ENCODE results near the gene CSNK1G1. TPM values are rescaled to one million over a fixed set of nuclear protein-coding genes. Genes with fewer than 3 reads are reported as not detected.

CSNK1G1 gene
- total RNA-seq (27.1 and 29.3 TPM in 2 replicates), polyA plus RNA-seq (16.0 and 18.2 TPM in 2 replicates), polyA minus RNA-seq (ENCODE audit: low replicate concordance) (9.3 and 10.4 TPM in 2 replicates)
- polyA plus RNA-seq (2012) = 7.9 and 10.2 TPM in 2 replicates

- H3K36me3 ChIP-seq (ENCODE audit: control insufficient read depth, insufficient read depth, low read length) = no peaks in the 10 kb centered on the region
- peak within 1 kb of the TSS; percentile 79 for H3K9ac ChIP-seq (ENCODE audit: insufficient read depth, low read length)
- peak within 1 kb of the TSS; percentile 96 for H2AFZ ChIP-seq (ENCODE audit: low read length)
- no peaks in the 10 kb centered on the region for H3K27me3 ChIP-seq (ENCODE audit: control insufficient read depth, insufficient read depth, low read length)
- H4K20me1 ChIP-seq (ENCODE audit: control insufficient read depth, extremely low read depth, insufficient read depth, low read length) = no peaks in the 10 kb centered on the region
- H3K4me1 ChIP-seq (ENCODE audit: control insufficient read depth, extremely low read depth, insufficient read depth, low read length) = no peaks in the 10 kb centered on the region
- peak within 1 kb of the TSS; percentile 70 to 88 (median 81) for H3K4me3 ChIP-seq (replicated peaks in 1 of 4; ENCODE audit: control extremely low read depth in 1 of 4, insufficient read depth in 1 of 4, low read depth in 3 of 4, low read length in 4 of 4)
- TF ChIP-seq CTCF (conservative IDR thresholded peaks at IDR 0.05 in 1 of 2, IDR thresholded peaks at IDR 0.05 in 1 of 2; ENCODE audit: low read depth in 1 of 2, low read length in 2 of 2) (peak; percentile 45 to 60), EZH2 (IDR thresholded peaks at IDR 0.05; ENCODE audit: low read length, missing control alignments) (no peak)
- DNase-seq (ENCODE audit: low read depth in 2 of 2) = peak; percentile 98
- no peaks in the 10 kb centered on the region for H3K9me3 ChIP-seq (ENCODE audit: control insufficient read depth, insufficient read depth, low read depth, low read length)
- peaks cover 36% of the 10 kb centered on the region for H3K79me2 ChIP-seq (ENCODE audit: control insufficient read depth, insufficient read depth, low read length)
- H3K27ac ChIP-seq (ENCODE audit: insufficient read depth, low read length) = peak within 1 kb of the TSS; percentile 82
- H3K4me2 ChIP-seq (ENCODE audit: extremely low read depth, insufficient read depth, low read length) = peak within 1 kb of the TSS; percentile 90
Measured at GRCh38 chr15:64355944-64356709, at the start of gene CSNK1G1. Gene CSNK1G1 (minus strand): TSS chr15:64356173. CDS start chr15:64300499, 55,674 bp downstream.

GRCh38 chr15:64400583-64400982 lies 44.6 kb upstream of the CSNK1G1 start:
- H3K36me3 ChIP-seq (ENCODE audit: control insufficient read depth, insufficient read depth, low read length) = peaks cover 6% of the 10 kb centered on the region
- no peak overlapping the region for H3K27ac ChIP-seq (ENCODE audit: insufficient read depth, low read length)
- no peak for TF ChIP-seq EZH2 (IDR thresholded peaks at IDR 0.05; ENCODE audit: low read length, missing control alignments)
- no peak for TF ChIP-seq CTCF (conservative IDR thresholded peaks at IDR 0.05 in 1 of 2, IDR thresholded peaks at IDR 0.05 in 1 of 2; ENCODE audit: low read depth in 1 of 2, low read length in 2 of 2)
- H3K4me1 ChIP-seq (ENCODE audit: control insufficient read depth, extremely low read depth, insufficient read depth, low read length) = no peaks in the 10 kb centered on the region
- no peak for DNase-seq (ENCODE audit: low read depth in 2 of 2)
- H3K4me2 ChIP-seq (ENCODE audit: extremely low read depth, insufficient read depth, low read length) = no peak overlapping the region
- H3K79me2 ChIP-seq (ENCODE audit: control insufficient read depth, insufficient read depth, low read length) = no peaks in the 10 kb centered on the region
- H3K9me3 ChIP-seq (ENCODE audit: control insufficient read depth, insufficient read depth, low read depth, low read length) = no peaks in the 10 kb centered on the region
- no peak overlapping the region for H2AFZ ChIP-seq (ENCODE audit: low read length)
- no peaks in the 10 kb centered on the region for H3K27me3 ChIP-seq (ENCODE audit: control insufficient read depth, insufficient read depth, low read length)
- no peaks in the 10 kb centered on the region for H4K20me1 ChIP-seq (ENCODE audit: control insufficient read depth, extremely low read depth, insufficient read depth, low read length)
- no peak overlapping the region for H3K4me3 ChIP-seq (replicated peaks in 1 of 4; ENCODE audit: control extremely low read depth in 1 of 4, insufficient read depth in 1 of 4, low read depth in 3 of 4, low read length in 4 of 4)
- H3K9ac ChIP-seq (ENCODE audit: insufficient read depth, low read length) = no peak overlapping the region

GRCh38 chr15:64398575-64398974 lies 42.6 kb upstream of the CSNK1G1 start:
- TF ChIP-seq CTCF (conservative IDR thresholded peaks at IDR 0.05 in 1 of 2, IDR thresholded peaks at IDR 0.05 in 1 of 2; ENCODE audit: low read depth in 1 of 2, low read length in 2 of 2) = no peak
- TF ChIP-seq EZH2 (IDR thresholded peaks at IDR 0.05; ENCODE audit: low read length, missing control alignments) = no peak
- no peak overlapping the region for H3K4me3 ChIP-seq (replicated peaks in 1 of 4; ENCODE audit: control extremely low read depth in 1 of 4, insufficient read depth in 1 of 4, low read depth in 3 of 4, low read length in 4 of 4)
- DNase-seq (ENCODE audit: low read depth in 2 of 2) = peak in 1 of 2 donors; percentile 53
- H3K27ac ChIP-seq (ENCODE audit: insufficient read depth, low read length) = no peak overlapping the region
- no peaks in the 10 kb centered on the region for H3K4me1 ChIP-seq (ENCODE audit: control insufficient read depth, extremely low read depth, insufficient read depth, low read length)
- no peaks in the 10 kb centered on the region for H4K20me1 ChIP-seq (ENCODE audit: control insufficient read depth, extremely low read depth, insufficient read depth, low read length)
- no peak overlapping the region for H3K9ac ChIP-seq (ENCODE audit: insufficient read depth, low read length)
- peaks cover 6% of the 10 kb centered on the region for H3K36me3 ChIP-seq (ENCODE audit: control insufficient read depth, insufficient read depth, low read length)
- H3K27me3 ChIP-seq (ENCODE audit: control insufficient read depth, insufficient read depth, low read length) = no peaks in the 10 kb centered on the region
- H3K79me2 ChIP-seq (ENCODE audit: control insufficient read depth, insufficient read depth, low read length) = no peaks in the 10 kb centered on the region
- no peaks in the 10 kb centered on the region for H3K9me3 ChIP-seq (ENCODE audit: control insufficient read depth, insufficient read depth, low read depth, low read length)
- no peak overlapping the region for H2AFZ ChIP-seq (ENCODE audit: low read length)
- H3K4me2 ChIP-seq (ENCODE audit: extremely low read depth, insufficient read depth, low read length) = no peak overlapping the region
